ENCODE data around the gene SPANXB1. TPM values are rescaled to one million over a fixed set of nuclear protein-coding genes. Genes with fewer than 3 reads are reported as not detected.
"Not testable (repeated sequence)": the region's sequence is repeated elsewhere in the genome, so short reads cannot be mapped to it uniquely, and the experiment has no call there.

Gene SPANXB1
- not detected for polyA plus RNA-seq (2013, experiment 1 of 2; ENCODE audit: insufficient read length)
- polyA plus RNA-seq (2013, experiment 2 of 2; ENCODE audit: insufficient read length) = not detected

GRCh38 chrX:141002568-141002967 lies at the start of gene SPANXB1:
SPANXB1 (plus strand) TSS chrX:141002594; CDS start chrX:141002694, 100 bp downstream.
- DNase-seq = not testable (repeated sequence)

- no peak for DNase-seq
Observed at GRCh38 chrX:140967036-140967435, 35.4 kb upstream of the SPANXB1 start.

DNA sequence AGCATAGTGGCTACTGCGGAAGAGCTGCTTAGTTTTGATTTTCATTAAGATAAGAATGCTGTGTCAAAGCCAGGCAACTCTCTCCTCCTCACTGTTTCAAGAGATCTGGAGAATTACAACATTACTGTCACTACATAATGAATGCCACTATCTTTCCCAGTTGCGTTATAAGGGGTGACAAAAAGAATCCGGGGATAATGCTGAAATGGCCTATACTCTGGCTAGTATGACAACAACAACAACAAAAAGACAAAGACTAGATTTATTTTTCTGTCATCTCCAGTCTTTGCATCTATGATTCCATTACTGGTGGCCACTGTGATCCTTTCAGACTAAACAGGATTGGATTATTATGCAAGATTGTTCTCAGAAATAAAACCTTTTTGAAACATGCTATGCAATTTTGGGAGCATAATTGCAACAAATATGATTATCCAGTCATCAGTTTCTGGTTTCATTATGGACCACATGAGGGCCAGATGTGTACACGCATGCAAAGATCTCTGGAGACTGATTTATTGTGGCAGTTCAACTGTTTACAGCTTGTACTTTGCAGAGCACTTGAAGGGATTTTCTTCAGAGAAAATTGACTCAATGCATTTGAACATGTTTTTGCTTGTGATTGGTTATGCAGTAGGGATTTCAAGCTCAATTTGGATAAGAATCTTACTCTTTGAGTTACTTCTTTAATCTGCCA lies 31.1 kb upstream of the SPANXB1 start:
- DNase-seq = no peak

- no peak for DNase-seq
Observed at GRCh38 chrX:140975472-140975871, 26.9 kb upstream of the SPANXB1 start.

DNA sequence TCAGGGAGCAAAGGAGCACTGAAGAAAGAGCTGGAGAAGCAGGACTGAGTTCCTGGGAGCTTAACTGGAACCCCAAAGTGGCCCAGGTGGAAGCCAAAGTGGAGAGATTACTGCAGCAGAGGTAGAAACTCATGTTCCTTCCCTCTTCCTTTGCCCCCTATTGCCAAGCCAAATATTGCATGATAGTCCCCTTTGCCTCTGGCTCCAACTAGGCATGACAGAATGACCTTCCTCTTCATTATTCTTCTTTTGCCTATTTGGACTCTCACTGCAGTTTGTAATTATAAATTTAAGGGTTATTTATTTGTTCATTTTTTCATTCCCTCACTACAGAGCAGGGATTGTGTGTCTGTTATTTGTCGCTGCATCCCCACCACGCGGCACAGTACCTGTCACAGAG lies 22.1 kb upstream of the SPANXB1 start:
- DNase-seq = no peak

DNA sequence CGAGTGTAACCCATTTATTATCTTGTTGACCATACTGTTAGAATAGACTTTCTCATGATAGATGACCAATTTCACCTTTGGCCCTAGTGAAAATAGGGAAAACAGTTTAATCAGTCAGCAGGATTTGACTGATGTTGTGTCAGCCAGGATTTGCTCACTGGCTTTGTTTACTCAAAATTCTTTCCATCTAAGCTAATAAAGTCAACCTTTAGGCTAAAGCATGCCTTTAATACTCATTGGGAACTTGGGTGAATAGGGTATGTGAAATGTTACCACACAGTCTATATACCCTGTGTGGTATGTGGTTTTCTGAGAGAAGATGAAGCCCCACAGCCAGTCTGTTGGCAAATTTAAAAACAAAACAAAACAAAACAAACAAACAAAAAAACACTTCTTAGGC lies 18.7 kb upstream of the SPANXB1 start:
- no peak for DNase-seq

DNA sequence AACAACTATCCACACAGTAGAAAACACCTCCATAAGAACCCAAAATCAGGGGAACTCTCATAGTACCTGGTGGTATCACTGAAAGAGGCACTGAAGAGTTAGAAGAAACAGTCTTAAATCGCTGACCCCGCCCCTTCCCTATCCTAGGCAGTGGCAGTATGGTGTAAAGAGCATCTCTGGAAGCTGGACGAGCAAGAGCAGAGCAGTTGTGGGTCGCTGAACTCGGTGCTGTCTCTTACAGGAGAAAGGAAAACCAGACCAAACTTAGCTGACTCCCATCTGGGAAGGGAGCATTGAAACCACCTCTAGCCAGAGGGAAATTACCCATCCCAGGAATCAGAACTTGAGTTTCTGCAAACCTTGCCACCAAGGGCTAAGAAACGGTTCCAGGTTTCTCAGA lies 2.8 kb downstream of the SPANXB1 start:
- not testable (repeated sequence) for DNase-seq

DNA sequence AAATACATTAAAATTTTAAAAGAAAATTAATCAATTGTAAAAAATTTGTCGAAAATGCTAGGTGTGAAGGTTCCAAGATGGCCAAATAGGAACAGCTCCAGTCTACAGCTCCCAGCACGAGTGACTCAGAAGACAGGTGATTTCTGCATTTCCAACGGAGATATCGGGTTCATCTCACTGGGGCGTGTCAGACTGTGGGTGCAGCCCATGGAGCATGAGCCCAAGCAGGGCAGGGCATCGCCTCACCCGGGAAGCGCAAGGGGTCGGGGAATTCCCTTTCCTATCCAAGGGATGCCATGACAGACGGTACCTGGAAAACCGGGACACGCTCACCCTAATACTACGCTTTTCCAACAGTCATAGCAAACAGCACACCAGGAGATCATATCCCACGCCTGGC lies 41.9 kb downstream of the SPANXB1 start:
- not testable (repeated sequence) for DNase-seq

- DNase-seq = not testable (repeated sequence)
Observed at GRCh38 chrX:141049878-141050277, 47.5 kb downstream of the SPANXB1 start.

GRCh38 chrX:141052098-141052497 lies 49.7 kb downstream of the SPANXB1 start:
- not testable (repeated sequence) for DNase-seq
